Measurements from ENCODE around the gene RNF151.

- no peak for TF ChIP-seq CTCF (IDR thresholded peaks at IDR 0.05)
- no peak for TF ChIP-seq POLR2AphosphoS5 (IDR thresholded peaks at IDR 0.05)
- no peak for TF ChIP-seq POLR2A (IDR thresholded peaks at IDR 0.05)
Measured at GRCh38 chr16:1953734-1954133, 12.9 kb upstream of the RNF151 start.
